HepG2 (cell line): Measurements from ENCODE around the gene PRKCZ. TPM values are rescaled to one million over a fixed set of nuclear protein-coding genes. Genes with fewer than 3 reads are reported as not detected.

ENCODE experiments used
- BRCA1 ChIP-seq: sonication (generic); formaldehyde crosslinking; IDR thresholded peaks from 2 replicates; pipeline ENCODE4 v1.4.0; 2020; ENCODE audit warnings: missing genetic modification reagents
- EEA1 ChIP-seq: sonication (generic); formaldehyde crosslinking; IDR thresholded peaks from 2 replicates; pipeline ENCODE4 v1.5.1; 2020; ENCODE audit warnings: mild to moderate bottlenecking, missing genetic modification reagents, borderline replicate concordance
- EZH2 ChIP-seq: conservative IDR thresholded peaks from 2 replicates; pipeline ENCODE4 v1.6.1; 2012; ENCODE audit warnings: mild to moderate bottlenecking, low read depth, low read length, moderate library complexity
- HIVEP1 ChIP-seq: sonication (generic); formaldehyde crosslinking; IDR thresholded peaks from 2 replicates; pipeline ENCODE4 v1.4.0; 2020; ENCODE audit warnings: mild to moderate bottlenecking, missing genetic modification reagents
- KDM5B ChIP-seq: sonication (generic); formaldehyde crosslinking; IDR thresholded peaks from 2 replicates; pipeline ENCODE4 v1.4.0; 2020; ENCODE audit warnings: missing genetic modification reagents, mild to moderate bottlenecking, borderline replicate concordance
- KLF13 ChIP-seq: sonication (generic); formaldehyde crosslinking; IDR thresholded peaks from 2 replicates; pipeline ENCODE4 v1.4.0; 2020; ENCODE audit warnings: mild to moderate bottlenecking, missing genetic modification reagents
- KLF9 ChIP-seq: IDR thresholded peaks from 2 replicates; pipeline ENCODE4 v1.6.1; 2016; ENCODE audit warnings: low read depth
- POLR2A ChIP-seq, 2 experiments: IDR thresholded peaks; 2 replicates each; pipeline ENCODE4 v1.6.1; 2011; ENCODE audit warnings: low read depth in 2 of 2, low read length in 2 of 2, mild to moderate bottlenecking in 1 of 2, moderate library complexity in 1 of 2; ENCODE audit not compliant: insufficient read depth in 1 of 2
- RFXANK ChIP-seq: IDR thresholded peaks from 2 replicates; pipeline ENCODE4 v1.6.1; 2016
- SUZ12 ChIP-seq: fragments of 150-350 bp; IDR thresholded peaks from 2 replicates; pipeline ENCODE4 v1.6.1; 2014; ENCODE audit warnings: low read depth, low read length
- TBP ChIP-seq: sonication (generic); formaldehyde crosslinking; IDR thresholded peaks from 2 replicates; pipeline ENCODE4 v1.5.0; 2020; ENCODE audit warnings: missing genetic modification reagents
- TRIM24 ChIP-seq: sonication (generic); formaldehyde crosslinking; IDR thresholded peaks from 2 replicates; pipeline ENCODE4 v1.8.0; 2022; ENCODE audit warnings: mild to moderate bottlenecking, missing genetic modification reagents
- ZNF230 ChIP-seq: sonication (generic); formaldehyde crosslinking; IDR thresholded peaks from 2 replicates; pipeline ENCODE4 v1.4.0; 2020; ENCODE audit warnings: mild to moderate bottlenecking, missing genetic modification reagents
- ZNF253 ChIP-seq: sonication (generic); formaldehyde crosslinking; IDR thresholded peaks from 2 replicates; pipeline ENCODE4 v1.8.0; 2022; ENCODE audit warnings: mild to moderate bottlenecking, missing genetic modification reagents, borderline replicate concordance
- ZNF256 ChIP-seq: sonication (generic); formaldehyde crosslinking; conservative IDR thresholded peaks from 2 replicates; pipeline ENCODE4 v1.4.0; 2020; ENCODE audit warnings: missing genetic modification reagents
- ZNF260 ChIP-seq: sonication (generic); formaldehyde crosslinking; IDR thresholded peaks from 2 replicates; pipeline ENCODE4 v1.4.0; 2020; ENCODE audit warnings: missing genetic modification reagents, low read depth, mild to moderate bottlenecking, borderline replicate concordance
- ZNF292 ChIP-seq: sonication (generic); formaldehyde crosslinking; IDR thresholded peaks from 2 replicates; pipeline ENCODE4 v1.8.1; 2022; ENCODE audit warnings: mild to moderate bottlenecking, low read depth, missing genetic modification reagents, borderline replicate concordance
- polyA plus RNA-seq, 8 experiments: library from polyadenylated mRNA; depleted of rRNA in 3 of 8; stranded (reverse) in 7 of 8; unstranded in 1 of 8; fragments of >200 nt; fragmentation: Illumina TruSeq in 4 of 8; extraction: Trizol in 4 of 8; gene quantifications; 2 replicates each; pipeline versions ENCODE4 v1.2.1 to v1.2.3, GENCODE V29; 2011 to 2016; ENCODE audit warnings: low read depth in 4 of 8, missing spikeins in 1 of 8, mixed read lengths in 1 of 8; ENCODE audit not compliant: insufficient read depth in 1 of 8
- total RNA-seq, 5 experiments: library from RNA; depleted of rRNA; stranded (reverse); fragments of >200 nt; fragmentation: Illumina TruSeq; extraction: Trizol; gene quantifications; 2 replicates each; pipeline ENCODE4 v1.2.3, GENCODE V29; 2016; ENCODE audit warnings: low read depth in 1 of 5
- TF ChIP-seq, protein P1 (sequence below): sonication (generic); formaldehyde crosslinking; IDR thresholded peaks from 2 replicates; pipeline ENCODE4 v1.4.0; 2020; ENCODE audit warnings: low read depth, mild to moderate bottlenecking, missing genetic modification reagents
- TF ChIP-seq, protein P2 (sequence below), 2 experiments: fragments of 450-650 bp in 1 of 2; sonication (generic) in 1 of 2; formaldehyde crosslinking; IDR thresholded peaks; 2 replicates each; pipeline versions ENCODE4 v1.5.0 to v1.8.0; 2020 to 2022; ENCODE audit warnings: mild to moderate bottlenecking in 1 of 2, missing genetic modification reagents in 1 of 2
- TF ChIP-seq, protein P3 (sequence below): sonication (generic); formaldehyde crosslinking; IDR thresholded peaks from 2 replicates; pipeline ENCODE4 v1.8.1; 2023; ENCODE audit warnings: missing genetic modification reagents, mild to moderate bottlenecking, borderline replicate concordance
- TF ChIP-seq, protein P4 (sequence below): sonication (generic); formaldehyde crosslinking; IDR thresholded peaks from 2 replicates; pipeline ENCODE4 v1.4.0; 2020; ENCODE audit warnings: missing genetic modification reagents
- TF ChIP-seq, protein P5 (sequence below): IDR thresholded peaks from 2 replicates; pipeline ENCODE4 v1.6.1; 2012; ENCODE audit warnings: low read depth, low read length, improper control_type of control experiment
- TF ChIP-seq, protein P6 (sequence below): sonication (generic); formaldehyde crosslinking; IDR thresholded peaks from 2 replicates; pipeline ENCODE4 v1.5.0; 2020; ENCODE audit warnings: missing genetic modification reagents, mild to moderate bottlenecking, borderline replicate concordance

The PRKCZ gene
- total and polyA plus RNA-seq, 2 of the 13 experiments (the other 11 are each of a cell fraction or from before 2014, with no cell fraction given) = 34.7 to 85.2 TPM

DNA sequence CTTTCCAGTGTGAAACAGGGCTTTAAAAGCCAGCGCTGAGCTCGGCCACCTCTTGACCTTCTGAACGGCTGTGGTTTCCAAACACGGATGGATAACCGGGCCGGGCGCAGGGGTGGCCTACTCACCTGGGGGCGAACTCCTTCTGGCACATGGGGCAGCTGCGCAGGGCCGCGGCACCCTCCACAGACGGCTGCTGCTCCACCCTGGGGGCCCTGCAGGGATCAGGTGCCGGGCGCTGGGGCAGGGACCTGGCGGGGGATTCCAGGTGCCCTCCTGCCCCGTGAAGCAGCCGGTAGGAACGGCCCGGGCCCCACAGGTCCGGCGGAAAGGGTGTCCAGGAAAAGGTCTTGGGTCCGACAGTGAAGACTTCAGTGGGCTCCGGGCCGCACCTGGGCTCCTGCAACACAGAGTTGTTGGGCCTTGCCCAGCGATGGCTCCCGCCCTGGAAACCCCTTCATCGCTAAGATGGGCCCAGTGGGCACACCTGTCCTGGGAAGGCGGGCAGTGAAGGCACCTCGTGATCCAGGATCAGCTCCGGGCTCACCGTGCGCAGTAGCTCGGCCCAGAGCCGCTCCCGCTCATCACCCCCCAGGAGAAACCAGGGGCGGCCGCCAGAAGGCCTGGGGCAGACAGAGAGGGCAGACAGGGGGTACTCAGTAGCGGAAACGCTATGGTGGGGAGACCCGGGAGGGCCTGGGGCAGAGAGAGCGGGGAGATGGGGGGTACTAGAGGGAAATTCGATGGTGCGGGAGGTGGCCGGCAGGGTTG lies 143.5 kb downstream of the PRKCZ start (continued):
- TF ChIP-seq, protein P1, sequence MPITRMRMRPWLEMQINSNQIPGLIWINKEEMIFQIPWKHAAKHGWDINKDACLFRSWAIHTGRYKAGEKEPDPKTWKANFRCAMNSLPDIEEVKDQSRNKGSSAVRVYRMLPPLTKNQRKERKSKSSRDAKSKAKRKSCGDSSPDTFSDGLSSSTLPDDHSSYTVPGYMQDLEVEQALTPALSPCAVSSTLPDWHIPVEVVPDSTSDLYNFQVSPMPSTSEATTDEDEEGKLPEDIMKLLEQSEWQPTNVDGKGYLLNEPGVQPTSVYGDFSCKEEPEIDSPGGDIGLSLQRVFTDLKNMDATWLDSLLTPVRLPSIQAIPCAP = no peak
- TF ChIP-seq TRIM24 (CRISPR knock-in tag) (no peak), SUZ12 (no peak), ZNF253 (CRISPR knock-in tag) (no peak), ZNF260 (CRISPR knock-in tag) (no peak), RFXANK (CRISPR knock-in tag) (no peak), KLF13 (no peak), ZNF292 (CRISPR knock-in tag) (no peak), EZH2 (no peak), HIVEP1 (no peak), KDM5B (CRISPR knock-in tag) (no peak), TBP (CRISPR knock-in tag) (no peak), EEA1 (no peak), BRCA1 (CRISPR knock-in tag) (no peak), ZNF230 (CRISPR knock-in tag) (no peak), ZNF256 (CRISPR knock-in tag) (0 out of 2 replicates have a peak, but pooled peaks have one; percentile 32), KLF9 (CRISPR knock-in tag) (no peak), POLR2A (IDR thresholded peaks at IDR 0.05; ENCODE audit: insufficient read depth in 1 of 2, low read depth in 2 of 2, low read length in 2 of 2) (no peak)
- TF ChIP-seq, protein P2, sequence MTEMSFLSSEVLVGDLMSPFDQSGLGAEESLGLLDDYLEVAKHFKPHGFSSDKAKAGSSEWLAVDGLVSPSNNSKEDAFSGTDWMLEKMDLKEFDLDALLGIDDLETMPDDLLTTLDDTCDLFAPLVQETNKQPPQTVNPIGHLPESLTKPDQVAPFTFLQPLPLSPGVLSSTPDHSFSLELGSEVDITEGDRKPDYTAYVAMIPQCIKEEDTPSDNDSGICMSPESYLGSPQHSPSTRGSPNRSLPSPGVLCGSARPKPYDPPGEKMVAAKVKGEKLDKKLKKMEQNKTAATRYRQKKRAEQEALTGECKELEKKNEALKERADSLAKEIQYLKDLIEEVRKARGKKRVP (CRISPR knock-in tag; IDR thresholded peaks at IDR 0.05) = no peak
- TF ChIP-seq, protein P3, sequence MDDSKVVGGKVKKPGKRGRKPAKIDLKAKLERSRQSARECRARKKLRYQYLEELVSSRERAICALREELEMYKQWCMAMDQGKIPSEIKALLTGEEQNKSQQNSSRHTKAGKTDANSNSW = no peak
- TF ChIP-seq, protein P4, sequence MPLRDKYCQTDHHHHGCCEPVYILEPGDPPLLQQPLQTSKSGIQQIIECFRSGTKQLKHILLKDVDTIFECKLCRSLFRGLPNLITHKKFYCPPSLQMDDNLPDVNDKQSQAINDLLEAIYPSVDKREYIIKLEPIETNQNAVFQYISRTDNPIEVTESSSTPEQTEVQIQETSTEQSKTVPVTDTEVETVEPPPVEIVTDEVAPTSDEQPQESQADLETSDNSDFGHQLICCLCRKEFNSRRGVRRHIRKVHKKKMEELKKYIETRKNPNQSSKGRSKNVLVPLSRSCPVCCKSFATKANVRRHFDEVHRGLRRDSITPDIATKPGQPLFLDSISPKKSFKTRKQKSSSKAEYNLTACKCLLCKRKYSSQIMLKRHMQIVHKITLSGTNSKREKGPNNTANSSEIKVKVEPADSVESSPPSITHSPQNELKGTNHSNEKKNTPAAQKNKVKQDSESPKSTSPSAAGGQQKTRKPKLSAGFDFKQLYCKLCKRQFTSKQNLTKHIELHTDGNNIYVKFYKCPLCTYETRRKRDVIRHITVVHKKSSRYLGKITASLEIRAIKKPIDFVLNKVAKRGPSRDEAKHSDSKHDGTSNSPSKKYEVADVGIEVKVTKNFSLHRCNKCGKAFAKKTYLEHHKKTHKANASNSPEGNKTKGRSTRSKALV (CRISPR knock-in tag) = peak; percentile 51; the same call in 1 of the 2 replicates
- TF ChIP-seq, protein P5, sequence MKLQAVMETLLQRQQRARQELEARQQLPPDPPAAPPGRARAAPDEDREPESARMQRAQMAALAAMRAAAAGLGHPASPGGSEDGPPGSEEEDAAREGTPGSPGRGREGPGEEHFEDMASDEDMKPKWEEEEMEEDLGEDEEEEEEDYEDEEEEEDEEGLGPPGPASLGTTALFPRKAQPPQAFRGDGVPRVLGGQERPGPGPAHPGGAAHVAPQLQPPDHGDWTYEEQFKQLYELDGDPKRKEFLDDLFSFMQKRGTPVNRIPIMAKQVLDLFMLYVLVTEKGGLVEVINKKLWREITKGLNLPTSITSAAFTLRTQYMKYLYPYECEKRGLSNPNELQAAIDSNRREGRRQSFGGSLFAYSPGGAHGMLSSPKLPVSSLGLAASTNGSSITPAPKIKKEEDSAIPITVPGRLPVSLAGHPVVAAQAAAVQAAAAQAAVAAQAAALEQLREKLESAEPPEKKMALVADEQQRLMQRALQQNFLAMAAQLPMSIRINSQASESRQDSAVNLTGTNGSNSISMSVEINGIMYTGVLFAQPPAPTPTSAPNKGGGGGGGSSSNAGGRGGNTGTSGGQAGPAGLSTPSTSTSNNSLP = no peak
- TF ChIP-seq, protein P6, sequence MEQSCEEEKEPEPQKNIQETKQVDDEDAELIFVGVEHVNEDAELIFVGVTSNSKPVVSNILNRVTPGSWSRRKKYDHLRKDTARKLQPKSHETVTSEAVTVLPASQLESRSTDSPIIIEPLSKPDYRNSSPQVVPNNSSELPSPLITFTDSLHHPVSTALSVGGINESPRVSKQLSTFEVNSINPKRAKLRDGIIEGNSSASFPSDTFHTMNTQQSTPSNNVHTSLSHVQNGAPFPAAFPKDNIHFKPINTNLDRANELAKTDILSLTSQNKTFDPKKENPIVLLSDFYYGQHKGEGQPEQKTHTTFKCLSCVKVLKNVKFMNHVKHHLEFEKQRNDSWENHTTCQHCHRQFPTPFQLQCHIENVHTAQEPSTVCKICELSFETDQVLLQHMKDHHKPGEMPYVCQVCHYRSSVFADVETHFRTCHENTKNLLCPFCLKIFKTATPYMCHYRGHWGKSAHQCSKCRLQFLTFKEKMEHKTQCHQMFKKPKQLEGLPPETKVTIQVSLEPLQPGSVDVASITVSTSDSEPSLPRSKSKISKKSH (CRISPR knock-in tag) = 0 out of 2 replicates have a peak, but pooled peaks have one; percentile 40
